Upper lobe of left lung (tissue), 6 donors: ENCODE results near the gene DTX1. TPM values are rescaled to one million over a fixed set of nuclear protein-coding genes. Genes with fewer than 3 reads are reported as not detected.
A peak's percentile ranks its signal among the peaks of the same experiment; 100 is the strongest.

Source experiments
- ATAC-seq, 2 donors: fragments of 200-7000 bp; cut with Tn5 transposase; one replicate each; pipeline ENCODE4 v1.9.1; 2022; ENCODE audit warnings: mild to moderate bottlenecking in 2 of 2, moderate library complexity in 2 of 2; ENCODE audit not compliant: low FRiP score in 2 of 2
- DNase-seq, 2 donors: peaks; one replicate each; pipeline ENCODE4 v3.0.0-alpha.2; 2019 to 2020
- H3K27ac ChIP-seq, 4 donors: fragments of 200-600 bp; sonication (generic); one replicate each; pipeline ENCODE4 v1.5.1; 2016 to 2019
- H3K27me3 ChIP-seq, 4 donors: fragments of 200-600 bp; sonication (generic); one replicate each; pipeline ENCODE4 v1.5.1; 2017 to 2019
- H3K36me3 ChIP-seq, 4 donors: fragments of 200-600 bp; sonication (generic); one replicate each; pipeline ENCODE4 v1.5.1; 2016 to 2019
- H3K4me1 ChIP-seq, 4 donors: fragments of 200-600 bp; sonication (generic); one replicate each; pipeline ENCODE4 v1.5.1; 2018 to 2019
- H3K4me3 ChIP-seq, 4 donors: fragments of 200-600 bp; sonication (generic); one replicate each; pipeline ENCODE4 v1.5.1; 2017 to 2019; ENCODE audit warnings: mild to moderate bottlenecking in 2 of 4, moderate library complexity in 1 of 4
- H3K9me3 ChIP-seq, 4 donors: fragments of 200-600 bp; sonication (generic); one replicate each; pipeline ENCODE4 v1.5.1; 2018 to 2019
- EP300 ChIP-seq, 4 donors: sonication (generic); formaldehyde crosslinking; IDR thresholded peaks; one replicate each; pipeline ENCODE4 v1.5.1; 2017; ENCODE audit warnings: antibody characterized with exemption in 4 of 4, control low read depth in 2 of 4
- POLR2A ChIP-seq, 4 donors: fragments of 450-650 bp; IDR thresholded peaks; one replicate each; pipeline ENCODE4 v1.5.1; 2016 to 2017; ENCODE audit warnings: antibody characterized with exemption in 4 of 4, mild to moderate bottlenecking in 2 of 4
- POLR2AphosphoS5 ChIP-seq, 2 donors: sonication (generic); formaldehyde crosslinking; IDR thresholded peaks; one replicate each; pipeline ENCODE4 v1.5.1; 2017; ENCODE audit warnings: antibody characterized with exemption in 2 of 2
- WGBS, 2 donors: methylation state at CpG; one replicate each; pipeline ENCODE4 v1.1.5; 2017 to 2018; 5-methylcytosine and 5-hydroxymethylcytosine counted together
- total RNA-seq, 6 donors: library from RNA; depleted of rRNA in 4 of 6; stranded (reverse); fragments of >200 nt in 4 of 6; gene quantifications; one replicate each; pipeline versions ENCODE4 v1.1.0 to v1.2.1, GENCODE V29; 2016 to 2021
- TF ChIP-seq, protein P1 (sequence below), 6 experiments: fragments of 450-650 bp in 4 of 6; fragments of 200-600 bp in 2 of 6; sonication (generic) in 2 of 6; IDR thresholded peaks; one replicate each; pipeline ENCODE4 v1.5.1; 2016 to 2019; ENCODE audit warnings: antibody characterized with exemption in 6 of 6
- donor health status: DM: no; HTN: no; CAD: no; lungs with moderate emphysema.
- donor health status: DM: no; HTN: yes; CAD: no; lungs with severe emphysema.

Gene DTX1
- total RNA-seq, 6 donors from 2014 or later = under 0.01 to 7.0 (median 3.6) TPM

GRCh38 chr12:113109872-113110599, 53.5 kb downstream of the DTX1 start:
- Histone ChIP-seq H3K4me3 (no peak overlapping the region), H3K36me3 (no peaks in the 10 kb centered on the region), H3K4me1 (no peaks in the 10 kb centered on the region), H3K27me3 (no peaks in the 10 kb centered on the region), H3K9me3 (no peaks in the 10 kb centered on the region), H3K27ac (no peak overlapping the region)
- ATAC-seq (no peak), DNase-seq (no peak)
- 39 to 72% methylated on average over 3 to 7 of the region's 7 CpGs for WGBS, 2 donors
- TF ChIP-seq, protein P1, sequence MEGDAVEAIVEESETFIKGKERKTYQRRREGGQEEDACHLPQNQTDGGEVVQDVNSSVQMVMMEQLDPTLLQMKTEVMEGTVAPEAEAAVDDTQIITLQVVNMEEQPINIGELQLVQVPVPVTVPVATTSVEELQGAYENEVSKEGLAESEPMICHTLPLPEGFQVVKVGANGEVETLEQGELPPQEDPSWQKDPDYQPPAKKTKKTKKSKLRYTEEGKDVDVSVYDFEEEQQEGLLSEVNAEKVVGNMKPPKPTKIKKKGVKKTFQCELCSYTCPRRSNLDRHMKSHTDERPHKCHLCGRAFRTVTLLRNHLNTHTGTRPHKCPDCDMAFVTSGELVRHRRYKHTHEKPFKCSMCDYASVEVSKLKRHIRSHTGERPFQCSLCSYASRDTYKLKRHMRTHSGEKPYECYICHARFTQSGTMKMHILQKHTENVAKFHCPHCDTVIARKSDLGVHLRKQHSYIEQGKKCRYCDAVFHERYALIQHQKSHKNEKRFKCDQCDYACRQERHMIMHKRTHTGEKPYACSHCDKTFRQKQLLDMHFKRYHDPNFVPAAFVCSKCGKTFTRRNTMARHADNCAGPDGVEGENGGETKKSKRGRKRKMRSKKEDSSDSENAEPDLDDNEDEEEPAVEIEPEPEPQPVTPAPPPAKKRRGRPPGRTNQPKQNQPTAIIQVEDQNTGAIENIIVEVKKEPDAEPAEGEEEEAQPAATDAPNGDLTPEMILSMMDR (IDR thresholded peaks at IDR 0.05) = no peak
- TF ChIP-seq POLR2A (IDR thresholded peaks at IDR 0.05) (no peak), POLR2AphosphoS5 (IDR thresholded peaks at IDR 0.05) (no peak), EP300 (IDR thresholded peaks at IDR 0.05) (no peak)

GRCh38 chr12:113111247-113111646, 54.7 kb downstream of the DTX1 start:
- Histone ChIP-seq H3K27ac (no peak overlapping the region), H3K27me3 (no peaks in the 10 kb centered on the region), H3K4me3 (no peak overlapping the region), H3K36me3 (no peaks in the 10 kb centered on the region), H3K4me1 (no peaks in the 10 kb centered on the region), H3K9me3 (no peaks in the 10 kb centered on the region)
- WGBS, 2 donors = 76 to 79% methylated on average over 3 of the region's 3 CpGs
- TF ChIP-seq POLR2A (IDR thresholded peaks at IDR 0.05) = no peak
- TF ChIP-seq, protein P1 (IDR thresholded peaks at IDR 0.05) = no peak
- no peak for TF ChIP-seq EP300 (IDR thresholded peaks at IDR 0.05)
- no peak for TF ChIP-seq POLR2AphosphoS5 (IDR thresholded peaks at IDR 0.05)
- no peak for ATAC-seq
- no peak for DNase-seq

DNA sequence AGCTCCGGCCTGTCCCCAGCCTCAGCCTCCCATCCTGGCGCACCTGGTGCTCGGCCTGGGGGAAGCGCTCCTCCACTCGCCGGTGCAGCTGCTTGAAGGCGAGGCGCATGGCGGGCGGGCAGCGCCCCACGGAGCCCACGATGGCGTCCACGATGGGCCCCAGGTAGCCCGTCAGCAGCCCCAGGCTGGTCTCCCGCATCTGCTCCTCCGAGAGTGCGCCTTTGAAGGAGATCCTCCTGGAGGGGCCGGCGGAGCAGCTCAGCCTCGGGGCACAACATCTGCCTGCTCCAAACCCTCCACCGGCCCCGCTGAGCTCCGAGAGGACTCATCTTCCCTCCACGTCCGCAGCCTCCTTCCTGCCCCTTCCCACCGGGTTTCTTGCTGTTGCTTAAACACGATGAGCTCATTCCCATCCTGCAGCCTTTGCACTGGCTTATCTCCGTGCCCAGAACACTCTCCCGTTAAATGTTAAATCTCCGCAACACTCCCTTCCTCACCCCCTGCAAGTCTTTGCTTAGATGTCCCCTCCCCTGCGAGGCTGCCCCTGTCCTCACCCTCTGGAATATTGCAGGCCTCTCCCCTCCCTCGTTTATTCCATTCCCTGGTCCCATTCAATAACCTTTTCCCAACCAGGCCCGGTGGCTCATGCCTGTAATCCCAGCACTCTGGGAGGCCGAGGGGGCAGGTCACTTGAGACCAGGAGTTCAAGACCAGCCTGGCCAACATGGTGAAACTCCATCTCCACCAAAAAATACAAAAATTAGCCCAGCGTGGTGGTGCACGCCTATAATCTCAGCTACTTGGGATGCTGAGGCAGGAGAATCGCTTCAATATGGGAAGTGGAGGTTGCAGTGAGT, 55.7 kb downstream of the DTX1 start:
- TF ChIP-seq EP300 (IDR thresholded peaks at IDR 0.05) = no peak
- TF ChIP-seq POLR2AphosphoS5 (IDR thresholded peaks at IDR 0.05) = no peak
- no peak for TF ChIP-seq POLR2A (IDR thresholded peaks at IDR 0.05)
- TF ChIP-seq, protein P1 (IDR thresholded peaks at IDR 0.05) = no peak
- no peaks in the 10 kb centered on the region for H3K36me3 ChIP-seq
- DNase-seq (peak in 1 of 2 donors; percentile 77), ATAC-seq (no peak)
- no peaks in the 10 kb centered on the region for H3K4me1 ChIP-seq
- H3K9me3 ChIP-seq = no peaks in the 10 kb centered on the region
- no peaks in the 10 kb centered on the region for H3K27me3 ChIP-seq
- H3K4me3 ChIP-seq = no peak overlapping the region
- WGBS, 2 donors = 63 to 72% methylated on average over 23 to 38 of the region's 39 CpGs
- H3K27ac ChIP-seq = no peak overlapping the region

GRCh38 chr12:113113397-113113796, 56.9 kb downstream of the DTX1 start:
- Histone ChIP-seq H3K4me3 (no peak overlapping the region), H3K4me1 (no peaks in the 10 kb centered on the region), H3K9me3 (no peaks in the 10 kb centered on the region), H3K27ac (no peak overlapping the region), H3K36me3 (no peaks in the 10 kb centered on the region), H3K27me3 (no peaks in the 10 kb centered on the region)
- WGBS, 2 donors = 77 to 100% methylated on average over 1 to 2 of the region's 2 CpGs
- no peak for DNase-seq
- TF ChIP-seq POLR2A (IDR thresholded peaks at IDR 0.05) = no peak
- no peak for TF ChIP-seq EP300 (IDR thresholded peaks at IDR 0.05)
- TF ChIP-seq, protein P1 (IDR thresholded peaks at IDR 0.05) = no peak
- TF ChIP-seq POLR2AphosphoS5 (IDR thresholded peaks at IDR 0.05) = no peak
- no peak for ATAC-seq
